Gastroesophageal sphincter (tissue), 4 donors: ENCODE measurements around the gene ALPL. TPM values are rescaled to one million over a fixed set of nuclear protein-coding genes. Genes with fewer than 3 reads are reported as not detected.
A peak's percentile ranks its signal among the peaks of the same experiment; 100 is the strongest.
"Not testable (repeated sequence)": the region's sequence is repeated elsewhere in the genome, so short reads cannot be mapped to it uniquely, and the experiment has no call there.

Experiments used
- ATAC-seq: fragments of 150-250 bp; one replicate; pipeline ENCODE4 v1.9.1; 2016; ENCODE audit warnings: mild to moderate bottlenecking, moderate library complexity
- H3K27ac ChIP-seq, 4 donors: fragments of 200-600 bp; sonication (generic) in 3 of 4; 1 replicate in 3 of 4; 2 replicates in 1 of 4; pipeline ENCODE4 v1.5.1; 2016 to 2019
- H3K27me3 ChIP-seq: fragments of 200-600 bp; sonication (generic); one replicate; pipeline ENCODE4 v1.5.1; 2019
- H3K36me3 ChIP-seq, 2 donors: fragments of 200-600 bp; sonication (generic); one replicate each; pipeline ENCODE4 v1.5.1; 2019; ENCODE audit warnings: control low read depth in 1 of 2
- H3K4me1 ChIP-seq, 3 donors: fragments of 200-600 bp; sonication (generic); 1 replicate in 2 of 3; 2 replicates in 1 of 3; pipeline ENCODE4 v1.5.1; 2016 to 2019; ENCODE audit warnings: control low read depth in 2 of 3
- H3K4me3 ChIP-seq, 2 donors: fragments of 200-600 bp; sonication (generic); one replicate each; pipeline ENCODE4 v1.5.1; 2019; ENCODE audit warnings: mild to moderate bottlenecking in 1 of 2, moderate library complexity in 1 of 2
- H3K9me3 ChIP-seq, 3 donors: fragments of 200-600 bp; sonication (generic); one replicate each; pipeline ENCODE4 v1.5.1; 2017 to 2019; ENCODE audit warnings: control low read depth in 2 of 3
- CTCF ChIP-seq, 4 experiments: fragments of 200-600 bp in 2 of 4; fragments of 450-650 bp in 2 of 4; sonication (generic) in 1 of 4; IDR thresholded peaks; one replicate each; pipeline ENCODE4 v1.5.1; 2017 to 2019; ENCODE audit warnings: antibody characterized with exemption in 4 of 4, mild to moderate bottlenecking in 2 of 4, moderate library complexity in 2 of 4
- EP300 ChIP-seq: sonication (generic); formaldehyde crosslinking; IDR thresholded peaks from one replicate; pipeline ENCODE4 v1.6.1; 2017; ENCODE audit warnings: antibody characterized with exemption, mild to moderate bottlenecking
- POLR2A ChIP-seq, 2 donors: fragments of 450-650 bp; IDR thresholded peaks; one replicate each; pipeline ENCODE4 v1.6.1; 2017; ENCODE audit warnings: antibody characterized with exemption in 2 of 2, mild to moderate bottlenecking in 2 of 2, moderate library complexity in 1 of 2
- POLR2AphosphoS5 ChIP-seq: sonication (generic); formaldehyde crosslinking; IDR thresholded peaks from one replicate; pipeline ENCODE4 v1.6.1; 2017; ENCODE audit warnings: antibody characterized with exemption
- WGBS, 2 donors: methylation state at CpG; one replicate each; pipeline ENCODE4 v1.1.5; 2018; ENCODE audit warnings: low coverage in 1 of 2; 5-methylcytosine and 5-hydroxymethylcytosine counted together
- total RNA-seq, 4 donors: library from RNA; depleted of rRNA; stranded (reverse); fragments of >200 nt; gene quantifications; one replicate each; pipeline ENCODE4 v1.1.0, GENCODE V29; 2016

ALPL gene
- total RNA-seq, result 1 to 10 TPM in 3 of 4 donors, under 1 TPM in 1; 0.62 to 6.1 (median 3.9) TPM

GRCh38 chr1:21509351-21510112 is at the start of gene ALPL:
TSS of gene ALPL (plus strand) at chr1:21509423. CDS start at chr1:21554082, 44,659 bp downstream.
- Histone ChIP-seq H3K27ac (peak within 1 kb of the TSS in 1 of 4 donors; percentile 5), H3K4me3 (peak within 1 kb of the TSS in 1 of 2 donors; percentile 41), H3K9me3 (no peaks in the 10 kb centered on the region), H3K27me3 (peaks cover 71% of the 10 kb centered on the region), H3K4me1 (peaks cover 0 to 14% (median 10%) of the 10 kb centered on the region in 3 donors), H3K36me3 (no peaks in the 10 kb centered on the region)
- ATAC-seq, result peak; percentile 23
- TF ChIP-seq EP300, result no peak
- TF ChIP-seq POLR2A (IDR thresholded peaks at IDR 0.05), result no peak
- no peak for TF ChIP-seq CTCF (IDR thresholded peaks at IDR 0.05)
- TF ChIP-seq POLR2AphosphoS5, result no peak
- WGBS, 2 donors, result no CpG with 5 or more reads among the region's 67 CpGs

- H3K27ac ChIP-seq, H3K9me3 ChIP-seq, H3K27me3 ChIP-seq, H3K4me3 ChIP-seq, ATAC-seq, H3K4me1 ChIP-seq: not testable (repeated sequence)
- H3K36me3 ChIP-seq, result peaks cover 0 to 32% of the 10 kb centered on the region in 2 donors
These were observed 44.1 kb upstream of the ALPL start for GRCh38 chr1:21465127-21465526.

- ATAC-seq, H3K9me3 ChIP-seq, H3K27me3 ChIP-seq, H3K4me1 ChIP-seq, H3K27ac ChIP-seq, H3K4me3 ChIP-seq: not testable (repeated sequence)
- WGBS, 2 donors, result 80 to 90% methylated on average over 1 to 4 of the region's 4 CpGs
- H3K36me3 ChIP-seq, result peaks cover 0 to 58% of the 10 kb centered on the region in 2 donors
These were observed 41.3 kb upstream of the ALPL start for GRCh38 chr1:21467946-21468345.

GRCh38 chr1:21468599-21468998 is 40.6 kb upstream of the ALPL start:
- TF ChIP-seq POLR2A (IDR thresholded peaks at IDR 0.05) (no peak), POLR2AphosphoS5 (no peak), CTCF (IDR thresholded peaks at IDR 0.05) (peak in 1 of 4 experiments; percentile 41), EP300 (no peak)
- whole genome bisulfite sequencing, 2 donors, result 46 to 100% methylated on average over 2 to 9 of the region's 10 CpGs
- Histone ChIP-seq H3K36me3 (peaks cover 0 to 64% of the 10 kb centered on the region in 2 donors), H3K27me3 (no peaks in the 10 kb centered on the region), H3K4me1 (no peaks in the 10 kb centered on the region), H3K27ac (no peak overlapping the region), H3K4me3 (no peak overlapping the region), H3K9me3 (no peaks in the 10 kb centered on the region)
- ATAC-seq, result no peak

GRCh38 chr1:21469581-21469980 is 39.6 kb upstream of the ALPL start:
- no peak for TF ChIP-seq CTCF (IDR thresholded peaks at IDR 0.05)
- no peak for TF ChIP-seq POLR2A (IDR thresholded peaks at IDR 0.05)
- no peak for TF ChIP-seq EP300
- TF ChIP-seq POLR2AphosphoS5, result no peak
- 87 to 90% methylated on average over 3 to 4 of the region's 9 CpGs for WGBS, 2 donors
- no peaks in the 10 kb centered on the region for H3K4me1 ChIP-seq
- H3K27ac ChIP-seq, result no peak overlapping the region
- peaks cover 0 to 74% of the 10 kb centered on the region in 2 donors for H3K36me3 ChIP-seq
- H3K9me3 ChIP-seq, result no peaks in the 10 kb centered on the region
- no peak for ATAC-seq
- no peaks in the 10 kb centered on the region for H3K27me3 ChIP-seq
- no peak overlapping the region for H3K4me3 ChIP-seq

- Histone ChIP-seq H3K9me3 (no peaks in the 10 kb centered on the region), H3K27ac (no peak overlapping the region), H3K4me3 (no peak overlapping the region), H3K4me1 (no peaks in the 10 kb centered on the region), H3K36me3 (peaks cover 0 to 79% of the 10 kb centered on the region in 2 donors), H3K27me3 (no peaks in the 10 kb centered on the region)
- no peak for ATAC-seq
- no peak for TF ChIP-seq EP300
- no peak for TF ChIP-seq POLR2AphosphoS5
- WGBS, 2 donors, result 84 to 90% methylated on average over 3 to 4 of the region's 5 CpGs
These were observed 36.4 kb upstream of the ALPL start for GRCh38 chr1:21472861-21473260.
